NCI-H748 treated with DMSO at 0.1 percent for 48 hours (cell line): ENCODE measurements around the gene BCOR.
A peak's percentile ranks its signal among the peaks of the same experiment; 100 is the strongest.

Experiments used
- DNase-seq: peaks from one replicate; lab custom pipeline; 2025; lab: John Stamatoyannopoulos, UW

The BCOR gene

DNA sequence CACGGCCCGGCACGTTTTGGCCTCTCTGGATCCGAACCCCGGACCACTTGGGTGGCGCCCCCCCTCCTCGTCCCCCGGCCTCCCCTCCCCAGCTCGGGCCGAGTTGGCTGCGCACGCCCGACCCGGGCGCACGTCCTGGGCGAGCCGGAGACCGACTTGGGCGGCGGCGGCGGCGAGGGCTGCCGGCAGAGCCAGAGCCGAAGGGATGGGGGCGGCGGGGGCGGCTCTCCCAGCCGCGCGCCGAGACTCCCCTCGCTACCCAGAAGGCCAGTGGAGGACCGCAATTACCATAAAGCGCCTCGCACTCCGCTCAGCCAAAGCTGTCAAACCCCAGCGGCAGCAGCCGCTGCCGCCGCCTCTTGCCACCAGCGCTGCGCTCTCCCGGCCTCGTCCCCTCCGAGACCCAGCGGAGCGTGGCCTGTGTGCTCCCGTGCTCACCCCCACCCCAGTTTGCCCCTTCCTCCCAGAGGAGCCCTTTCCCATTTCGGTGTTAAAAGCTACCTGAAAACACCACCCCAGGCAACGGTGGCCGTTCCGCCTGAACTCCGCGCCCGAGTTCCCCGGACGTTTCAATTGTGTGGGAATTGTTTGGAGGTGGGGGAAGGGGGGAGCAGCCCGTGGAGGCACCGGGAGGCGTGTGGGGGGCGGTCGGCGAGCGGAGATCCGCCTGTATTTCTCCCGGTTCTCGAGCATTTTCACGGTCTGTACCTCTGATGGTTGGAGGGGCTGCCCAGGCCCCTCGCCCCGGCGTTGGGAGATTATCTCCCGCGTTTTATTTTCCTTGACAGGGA, 701 bp upstream of the BCOR start:
- peak; percentile 13 for DNase-seq

DNA sequence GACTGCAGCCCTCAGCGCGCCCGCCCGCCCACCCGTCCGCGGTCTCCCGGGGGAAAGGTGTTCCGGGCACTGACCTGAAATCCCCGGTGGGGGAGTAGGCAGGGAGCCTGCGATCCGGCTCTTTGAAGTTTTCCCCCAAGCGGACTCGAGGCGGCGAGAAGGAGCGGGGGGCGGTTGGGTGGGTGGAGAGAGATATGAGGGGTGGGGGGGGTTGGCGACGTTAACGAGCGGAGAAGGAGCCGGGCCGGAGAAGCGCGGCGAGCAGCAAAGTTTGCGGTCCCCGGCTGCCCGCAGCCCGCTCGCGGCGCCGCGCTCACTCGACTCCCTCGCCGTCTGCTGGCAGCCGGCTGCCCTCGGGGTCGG, 636 bp downstream of the BCOR start:
- DNase-seq: no peak

GRCh38 chrX:40096395-40097091, 1.2 kb downstream of the BCOR start:
- peak; percentile 8 for DNase-seq

DNA sequence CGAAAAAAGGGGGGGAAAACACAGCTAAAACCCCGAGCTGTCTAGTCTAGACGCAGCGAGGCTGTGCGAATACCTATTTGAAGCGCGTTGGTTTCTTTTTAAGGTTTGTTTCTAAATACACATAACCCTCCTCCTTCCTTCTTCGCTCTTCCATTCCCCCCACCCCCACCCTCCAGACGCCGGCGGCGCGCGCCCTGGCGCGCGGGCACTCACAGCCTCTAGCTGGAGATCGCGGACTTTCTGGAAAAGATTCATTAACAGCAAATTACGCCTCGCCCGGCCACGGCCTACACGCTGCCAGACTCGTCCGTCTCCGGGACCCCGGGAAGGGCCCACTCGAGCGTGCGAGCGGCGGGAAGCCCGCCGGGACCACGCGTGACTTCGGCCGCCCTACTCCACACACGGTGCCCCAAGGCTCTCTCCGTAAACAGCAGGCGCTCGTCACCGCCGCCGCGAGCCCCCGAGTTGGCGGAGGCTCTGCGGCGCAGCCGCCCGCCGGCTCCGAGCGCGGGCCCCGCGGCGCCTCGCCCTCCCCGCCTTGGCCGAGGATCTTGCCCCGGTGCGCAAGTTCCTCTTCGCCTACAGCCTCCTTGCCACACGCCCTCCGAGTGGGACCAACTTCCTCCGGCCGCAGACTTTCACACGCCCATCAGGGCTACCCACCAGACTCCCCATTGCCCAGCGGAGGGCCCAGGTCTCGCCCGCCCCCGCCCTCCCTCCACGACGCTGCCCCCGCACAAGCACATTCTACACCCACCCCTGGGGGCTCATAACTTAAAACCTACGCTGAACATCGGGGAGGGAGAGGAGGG, 2.0 kb downstream of the BCOR start:
- no peak for DNase-seq

DNA sequence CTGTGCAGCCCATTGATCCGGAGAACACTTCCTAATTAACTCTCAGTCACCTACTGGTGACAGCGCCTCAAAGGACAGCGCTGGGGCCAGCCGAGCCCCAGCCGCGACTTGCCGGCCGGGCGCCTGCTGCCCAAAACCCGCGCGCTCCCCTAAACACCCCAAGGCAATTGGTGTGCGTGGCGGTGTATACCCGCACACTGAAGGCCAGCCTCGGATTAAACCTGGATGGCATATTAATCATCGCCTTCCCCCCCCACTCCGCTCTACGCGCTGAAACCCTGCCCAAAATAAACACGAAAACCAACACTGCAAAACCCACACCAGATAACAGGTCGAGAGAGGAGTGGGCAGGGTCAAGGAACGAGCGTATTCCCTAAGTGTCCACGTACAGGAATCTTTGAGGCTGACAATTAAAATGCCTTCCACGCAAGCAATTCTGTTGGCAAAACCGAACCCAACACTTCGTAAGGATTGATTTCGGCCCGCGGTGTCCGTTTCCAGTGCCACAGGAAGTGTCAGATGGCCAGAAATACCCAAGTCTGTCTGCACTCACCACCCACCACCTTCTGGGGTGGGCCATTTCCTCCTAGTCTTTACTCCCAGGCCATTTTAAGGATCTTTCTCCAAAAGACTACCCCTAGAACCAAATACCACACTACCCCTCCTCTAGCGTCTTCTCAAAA, 2.7 kb downstream of the BCOR start:
- no peak for DNase-seq

DNA sequence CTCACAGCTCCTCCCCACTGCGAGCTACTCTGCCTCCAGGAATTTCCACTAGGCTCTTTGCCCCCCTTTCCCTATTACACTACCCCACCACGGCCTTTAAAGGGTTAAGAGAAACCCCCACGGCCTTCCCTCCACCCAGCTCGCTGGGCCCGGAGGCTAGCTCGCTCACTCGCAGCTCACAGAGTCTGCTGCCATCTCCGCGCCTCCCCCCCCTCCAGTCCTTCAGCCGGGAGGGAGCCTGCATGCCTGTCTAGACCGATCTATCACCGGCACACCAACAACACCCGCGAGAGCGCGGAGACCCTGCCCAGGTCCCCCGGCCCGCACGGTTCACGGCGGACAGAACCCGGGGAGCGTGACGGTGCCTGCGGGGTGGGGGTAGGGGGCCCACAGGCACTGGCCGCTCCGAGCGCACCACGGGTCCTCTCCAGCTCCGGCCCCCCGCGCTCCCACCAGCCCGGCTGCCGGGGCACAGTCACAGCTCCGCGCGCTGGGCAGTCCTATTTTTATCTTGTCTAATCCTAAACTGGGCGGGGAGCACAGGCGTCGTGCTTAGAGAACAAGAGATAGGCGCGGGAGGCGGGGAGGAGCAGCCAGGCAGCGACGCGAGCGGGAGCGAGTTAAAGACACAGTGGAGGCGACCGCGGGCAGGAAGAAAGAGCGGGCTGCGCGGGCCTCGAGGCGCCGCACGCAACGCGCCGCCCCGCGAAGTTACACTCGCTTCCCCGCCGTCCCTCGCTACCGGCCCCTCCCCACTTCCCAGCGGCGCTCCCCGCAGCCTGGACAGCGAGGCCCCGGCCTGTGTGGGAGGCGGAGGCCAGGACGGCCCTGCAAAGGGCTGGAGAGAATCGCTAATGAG, 3.5 kb downstream of the BCOR start:
- DNase-seq: peak; percentile 16

DNA sequence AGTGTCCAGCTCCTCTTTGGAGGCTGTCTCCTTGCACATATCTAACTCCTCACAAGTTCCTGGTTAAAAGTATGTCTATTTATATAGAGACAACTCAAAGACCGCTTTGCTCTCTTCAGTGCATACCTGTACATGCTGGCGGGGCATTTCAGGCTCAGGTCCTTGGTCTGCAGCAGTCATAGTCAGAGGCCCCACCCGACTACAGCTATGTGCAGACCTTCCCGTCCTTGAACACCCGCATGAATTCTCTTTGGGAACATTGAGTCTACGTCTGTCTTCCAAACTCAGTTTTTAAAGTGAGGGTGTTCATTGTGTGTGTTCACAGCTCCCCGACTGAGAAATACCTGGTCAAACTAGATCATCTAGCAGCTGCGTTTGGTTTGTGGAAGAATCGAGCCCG, 4.2 kb downstream of the BCOR start:
- DNase-seq: no peak

GRCh38 chrX:40092808-40093435, 4.8 kb downstream of the BCOR start:
- no peak for DNase-seq

GRCh38 chrX:40091691-40092421, 5.9 kb downstream of the BCOR start:
- no peak for DNase-seq

DNA sequence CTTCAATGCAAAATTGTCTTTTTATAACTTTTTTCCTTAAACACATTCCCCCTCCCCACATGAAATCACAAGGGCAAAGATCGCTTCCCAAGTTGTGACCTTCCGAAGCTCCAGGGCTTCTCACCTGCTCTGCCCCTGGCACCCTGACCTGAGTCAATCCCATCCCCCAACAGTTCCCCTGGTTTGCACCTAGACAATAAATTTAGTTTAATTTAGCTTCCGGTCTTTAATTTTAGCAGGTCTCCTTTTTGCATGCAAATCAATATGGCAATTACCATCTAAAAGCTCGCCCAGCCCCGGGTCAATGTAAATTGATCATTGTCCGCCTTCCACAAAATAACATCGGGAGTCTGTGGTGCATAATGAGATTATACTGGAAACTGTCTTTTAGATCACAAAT, 6.8 kb downstream of the BCOR start:
- no peak for DNase-seq

DNA sequence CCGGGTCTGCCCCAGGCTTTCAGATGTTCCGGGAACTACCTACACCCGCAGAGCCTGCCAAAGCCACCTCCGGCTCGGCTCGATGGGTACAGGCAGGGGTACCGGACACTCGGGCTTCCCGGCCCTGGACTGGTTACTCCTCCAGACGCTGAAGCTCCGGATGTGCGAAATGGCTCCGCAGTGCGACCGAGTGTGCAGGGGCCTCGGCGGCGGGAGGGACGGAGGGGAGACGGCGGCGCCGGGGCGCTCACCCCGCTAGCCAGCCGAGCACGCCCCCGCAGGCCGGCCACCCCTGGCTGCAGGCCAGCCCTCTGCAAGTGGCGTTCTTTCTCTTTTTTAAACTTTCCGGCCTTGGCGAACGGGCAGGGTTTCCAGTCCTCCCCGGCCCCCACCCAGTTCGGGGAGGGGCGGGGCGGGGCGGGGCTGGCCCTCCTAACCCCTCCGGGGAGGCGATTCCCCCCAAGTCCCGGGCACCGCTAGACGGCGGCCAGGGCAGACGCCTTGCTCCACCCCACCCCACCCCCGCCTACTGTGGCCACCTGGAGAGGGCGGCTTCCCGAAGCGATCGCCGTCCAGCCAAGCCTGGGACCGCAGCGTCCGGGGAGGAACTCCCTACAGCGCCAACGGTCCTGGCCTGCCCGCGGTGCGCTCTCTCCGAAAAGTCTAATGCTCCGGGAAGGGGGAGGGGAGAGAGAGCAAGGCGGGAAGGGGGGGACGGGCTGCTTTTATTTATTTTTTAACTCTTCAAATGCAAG, 7.5 kb downstream of the BCOR start:
- DNase-seq: no peak

DNA sequence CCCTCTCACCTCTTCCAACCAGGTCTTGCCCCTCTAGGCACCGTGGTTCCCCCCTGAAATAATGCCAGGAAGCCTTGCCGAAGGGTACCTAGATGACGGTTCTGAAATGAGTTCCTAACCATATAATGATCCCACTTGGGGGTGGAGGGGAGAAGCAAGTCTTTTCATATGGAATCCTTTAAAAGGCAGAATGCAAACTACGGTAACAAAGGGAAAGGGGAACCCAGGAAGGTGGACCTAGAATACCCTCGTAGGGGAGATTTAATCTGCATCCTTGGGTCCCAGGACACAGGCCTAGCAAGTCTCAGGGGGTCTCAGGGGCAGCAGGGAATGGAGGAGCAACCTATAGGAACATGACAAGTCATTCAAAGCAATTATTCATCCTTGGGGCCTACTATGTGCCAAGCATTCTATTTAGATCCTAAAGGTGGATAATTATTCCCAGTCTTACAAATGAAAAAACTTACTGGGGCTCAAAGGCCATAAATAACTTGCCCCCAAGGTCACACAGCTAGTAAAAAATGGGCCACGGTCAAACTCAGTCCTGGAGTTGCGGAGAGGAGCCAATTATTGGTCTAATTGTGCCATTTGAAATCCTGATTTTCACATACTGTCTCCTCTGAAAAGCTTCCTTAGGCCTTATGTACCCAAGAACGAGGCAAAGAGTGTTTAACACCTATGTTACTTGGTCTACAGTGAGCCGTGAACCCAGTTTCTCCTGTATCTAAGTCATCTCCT, 8.8 kb downstream of the BCOR start:
- DNase-seq: no peak

DNA sequence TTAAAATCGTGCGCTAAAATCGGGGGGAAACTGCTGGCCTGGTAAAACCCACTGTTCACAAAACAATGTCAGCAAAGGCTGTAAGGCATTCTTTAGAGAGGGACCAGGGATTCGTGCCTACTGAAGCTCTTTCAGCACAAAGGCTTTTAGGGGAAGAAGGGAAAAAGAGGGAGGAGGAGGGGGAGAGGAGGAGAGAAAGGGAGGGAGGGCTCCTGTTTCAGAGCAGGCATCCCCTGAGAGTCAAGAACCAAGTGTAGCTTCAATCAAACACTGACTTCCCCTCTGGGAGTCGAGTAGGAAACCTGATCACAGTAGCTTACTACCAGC, 9.5 kb downstream of the BCOR start:
- DNase-seq: no peak

GRCh38 chrX:40087425-40088298, 10.1 kb downstream of the BCOR start:
- no peak for DNase-seq

- no peak for DNase-seq
Observed at GRCh38 chrX:40086569-40087335, 11.0 kb downstream of the BCOR start.

GRCh38 chrX:40085714-40086113, 12.0 kb downstream of the BCOR start:
- DNase-seq: no peak

DNA sequence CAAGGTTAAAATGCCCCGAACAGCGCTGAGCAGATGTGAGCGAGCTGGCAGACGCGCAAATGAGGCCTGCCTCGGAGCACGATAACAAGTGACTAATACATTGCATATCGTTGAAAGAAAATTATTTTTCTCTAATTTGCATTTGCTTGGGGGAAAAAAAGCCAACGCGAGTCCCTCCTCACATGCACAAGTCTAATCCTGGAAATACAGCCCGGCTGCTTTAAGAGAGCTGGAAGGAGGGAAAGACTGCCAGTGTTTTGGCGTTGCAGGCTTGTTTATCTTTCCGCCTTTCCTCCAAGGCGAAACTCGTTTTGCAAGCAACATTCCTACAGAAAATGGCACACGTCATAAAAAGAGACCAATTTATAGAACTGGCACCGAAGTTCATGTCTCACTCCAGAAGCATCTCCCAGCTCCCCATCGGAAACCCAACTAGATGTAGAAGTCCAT, 12.6 kb downstream of the BCOR start:
- no peak for DNase-seq
